Measurements from ENCODE around the gene FRMD4A. TPM values are rescaled to one million over a fixed set of nuclear protein-coding genes. Genes with fewer than 3 reads are reported as not detected.

The FRMD4A gene
- total RNA-seq, 2 experiments from 2014 or later = 0.17 TPM; not detected in 1

- intact Hi-C loops (cut with micrococcal nuclease; ENCODE audit: unreplicated experiment) = no loop called here
- H3K36me3 ChIP-seq (ENCODE audit: insufficient read depth, low read length) = no peaks in the 10 kb centered on the region
- CTCF ChIA-PET (ENCODE audit: unreplicated experiment) = no interaction called here
- BruUV-seq (replicated peaks) = no TSS peak
- no peak overlapping the region for H3K27ac ChIP-seq (ENCODE audit: low read depth, low read length, poor library complexity, severe bottlenecking)
- DNase-seq (ENCODE audit: low spot score) = no peak
- TF ChIP-seq EZH2phosphoT487 (IDR thresholded peaks at IDR 0.05; ENCODE audit: borderline replicate concordance, low read depth, low read length) (no peak), CTCF (conservative IDR thresholded peaks at IDR 0.05; ENCODE audit: low read length) (no peak)
- H3K9me2 ChIP-seq (ENCODE audit: insufficient read depth, low read length) = no peaks in the 10 kb centered on the region
- H4K20me1 ChIP-seq (ENCODE audit: insufficient read depth, low read length) = no peaks in the 10 kb centered on the region
- no peaks in the 10 kb centered on the region for H3K79me2 ChIP-seq (ENCODE audit: insufficient read depth, low read depth, low read length)
- H3K4me1 ChIP-seq (ENCODE audit: insufficient read depth, low read length, poor library complexity, severe bottlenecking) = no peaks in the 10 kb centered on the region
- H2AFZ ChIP-seq (ENCODE audit: low read length) = no peak overlapping the region
- POLR2A ChIA-PET = no interaction called here
- H3K4me3 ChIP-seq (ENCODE audit: low read depth, low read length, poor library complexity, severe bottlenecking) = no peak overlapping the region
- no peaks in the 10 kb centered on the region for H3K9me3 ChIP-seq (ENCODE audit: low read length)
- no peak overlapping the region for H3K4me2 ChIP-seq (ENCODE audit: low read length)
Observed at GRCh38 chr10:14131261-14131960, 199.3 kb downstream of the FRMD4A start.

DNA sequence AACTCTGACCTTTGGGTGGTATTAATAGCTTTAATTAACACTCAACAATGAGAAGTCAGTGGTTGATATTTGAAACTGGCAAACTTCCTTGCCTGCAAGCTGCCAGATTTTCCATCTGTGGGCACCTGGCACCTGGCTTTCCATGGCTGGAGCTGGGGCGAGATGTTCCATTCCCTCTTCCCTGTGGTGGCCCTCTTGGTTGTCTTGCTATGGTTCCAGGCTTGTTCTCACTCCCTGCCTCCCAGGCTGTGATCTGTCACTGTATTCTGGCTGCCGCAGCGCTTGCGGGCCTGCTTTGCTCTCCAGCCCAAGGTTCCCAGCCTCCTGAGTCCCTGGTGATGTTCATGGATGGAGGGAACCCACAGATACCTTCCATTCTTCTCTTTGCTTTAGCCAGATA, 201.0 kb downstream of the FRMD4A start:
- ChIA-PET CTCF (ENCODE audit: unreplicated experiment) (no interaction called here), POLR2A (no interaction called here)
- Histone ChIP-seq H4K20me1 (ENCODE audit: insufficient read depth, low read length) (no peaks in the 10 kb centered on the region), H3K4me3 (ENCODE audit: low read depth, low read length, poor library complexity, severe bottlenecking) (no peak overlapping the region), H3K4me1 (ENCODE audit: insufficient read depth, low read length, poor library complexity, severe bottlenecking) (no peaks in the 10 kb centered on the region), H3K27ac (ENCODE audit: low read depth, low read length, poor library complexity, severe bottlenecking) (no peak overlapping the region), H3K9me2 (ENCODE audit: insufficient read depth, low read length) (no peaks in the 10 kb centered on the region), H3K36me3 (ENCODE audit: insufficient read depth, low read length) (no peaks in the 10 kb centered on the region), H3K4me2 (ENCODE audit: low read length) (no peak overlapping the region), H2AFZ (ENCODE audit: low read length) (no peak overlapping the region), H3K79me2 (ENCODE audit: insufficient read depth, low read depth, low read length) (no peaks in the 10 kb centered on the region), H3K9me3 (ENCODE audit: low read length) (no peaks in the 10 kb centered on the region)
- intact Hi-C loops (cut with micrococcal nuclease; ENCODE audit: unreplicated experiment) = no loop called here
- TF ChIP-seq CTCF (conservative IDR thresholded peaks at IDR 0.05; ENCODE audit: low read length) (no peak), EZH2phosphoT487 (IDR thresholded peaks at IDR 0.05; ENCODE audit: borderline replicate concordance, low read depth, low read length) (no peak)
- BruUV-seq (replicated peaks) = no TSS peak
- no peak for DNase-seq (ENCODE audit: low spot score)

GRCh38 chr10:14128519-14128918, 202.2 kb downstream of the FRMD4A start:
- Histone ChIP-seq H3K9me2 (ENCODE audit: insufficient read depth, low read length) (no peaks in the 10 kb centered on the region), H3K36me3 (ENCODE audit: insufficient read depth, low read length) (no peaks in the 10 kb centered on the region), H3K4me1 (ENCODE audit: insufficient read depth, low read length, poor library complexity, severe bottlenecking) (no peaks in the 10 kb centered on the region), H4K20me1 (ENCODE audit: insufficient read depth, low read length) (no peaks in the 10 kb centered on the region), H3K79me2 (ENCODE audit: insufficient read depth, low read depth, low read length) (no peaks in the 10 kb centered on the region), H3K4me3 (ENCODE audit: low read depth, low read length, poor library complexity, severe bottlenecking) (no peak overlapping the region), H2AFZ (ENCODE audit: low read length) (no peak overlapping the region), H3K9me3 (ENCODE audit: low read length) (no peaks in the 10 kb centered on the region), H3K27ac (ENCODE audit: low read depth, low read length, poor library complexity, severe bottlenecking) (no peak overlapping the region), H3K4me2 (ENCODE audit: low read length) (no peak overlapping the region)
- DNase-seq (ENCODE audit: low spot score) = no peak
- CTCF ChIA-PET (ENCODE audit: unreplicated experiment) = no interaction called here
- intact Hi-C loops (cut with micrococcal nuclease; ENCODE audit: unreplicated experiment) = no loop called here
- BruUV-seq (replicated peaks) = no TSS peak
- POLR2A ChIA-PET = no interaction called here
- no peak for TF ChIP-seq EZH2phosphoT487 (IDR thresholded peaks at IDR 0.05; ENCODE audit: borderline replicate concordance, low read depth, low read length)
- TF ChIP-seq CTCF (conservative IDR thresholded peaks at IDR 0.05; ENCODE audit: low read length) = no peak
